ENCODE measurements around the gene TMEM9. TPM values are rescaled to one million over a fixed set of nuclear protein-coding genes. Genes with fewer than 3 reads are reported as not detected.
"Not testable (repeated sequence)": the region's sequence is repeated elsewhere in the genome, so short reads cannot be mapped to it uniquely, and the experiment has no call there.

Gene TMEM9
- total RNA-seq, 1 experiment from 2014 or later = 435 TPM

DNA sequence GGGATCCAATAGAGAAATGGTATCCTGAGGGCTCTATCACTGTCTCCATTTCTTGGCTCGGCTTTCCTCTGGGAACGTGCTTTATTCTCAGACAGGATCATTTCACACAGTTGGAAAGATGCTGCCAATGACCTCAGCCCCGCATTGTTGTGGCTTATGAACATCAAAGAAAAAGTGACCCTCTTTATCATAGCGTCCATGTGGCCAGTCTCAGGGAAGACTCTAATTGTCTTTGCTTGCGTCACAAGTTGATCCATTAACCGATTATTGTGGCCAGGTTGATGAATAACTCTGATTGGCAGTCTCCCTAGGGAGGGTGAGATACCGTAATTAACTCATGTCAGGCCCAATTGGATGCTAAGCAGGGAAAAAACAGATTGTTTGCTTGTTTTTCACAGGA lies 10.4 kb upstream of the TMEM9 start:
- H3K4me3 ChIP-seq (ENCODE audit: low read length) = no peak overlapping the region
- H3K27ac ChIP-seq (ENCODE audit: low read length) = no peak overlapping the region
- intact Hi-C loops (cut with micrococcal nuclease) = no loop called here
- H4K20me1 ChIP-seq (ENCODE audit: low read length) = no peaks in the 10 kb centered on the region
- no peaks in the 10 kb centered on the region for H3K36me3 ChIP-seq (ENCODE audit: low read depth, low read length)
- no peaks in the 10 kb centered on the region for H3F3A ChIP-seq (ENCODE audit: low read length, unreplicated experiment)
- H3K79me2 ChIP-seq (ENCODE audit: low read length) = no peaks in the 10 kb centered on the region
- ChIA-PET CTCF (no interaction called here), POLR2A (ENCODE audit: unreplicated experiment) (no interaction called here)
- no peaks in the 10 kb centered on the region for H3K9me3 ChIP-seq (ENCODE audit: low read length)
- DNase-seq (no peak), ATAC-seq (no peak)
- no peaks in the 10 kb centered on the region for H3K4me1 ChIP-seq (ENCODE audit: insufficient read depth, low read length)
- H2AFZ ChIP-seq (ENCODE audit: low read length) = no peak overlapping the region
- H3K4me2 ChIP-seq (ENCODE audit: low read length) = no peak overlapping the region
- H3K9me2 ChIP-seq (replicated peaks; ENCODE audit: low read length) = no peaks in the 10 kb centered on the region
- H3K27me3 ChIP-seq (ENCODE audit: low read length) = peaks cover 18% of the 10 kb centered on the region; the same call in 1 of the 2 replicates
- no peak overlapping the region for H3K9ac ChIP-seq (ENCODE audit: low read length)
- BruUV-seq (replicated peaks) = no TSS peak
- no peak for TF ChIP-seq EZH2 (IDR thresholded peaks at IDR 0.05; ENCODE audit: low read length, unreplicated experiment)
- no peak for TF ChIP-seq EZH2phosphoT487 (IDR thresholded peaks at IDR 0.05; ENCODE audit: borderline replicate concordance, low read length)
- no peak for TF ChIP-seq CTCF (conservative IDR thresholded peaks at IDR 0.05; ENCODE audit: low read depth, low read length)

DNA sequence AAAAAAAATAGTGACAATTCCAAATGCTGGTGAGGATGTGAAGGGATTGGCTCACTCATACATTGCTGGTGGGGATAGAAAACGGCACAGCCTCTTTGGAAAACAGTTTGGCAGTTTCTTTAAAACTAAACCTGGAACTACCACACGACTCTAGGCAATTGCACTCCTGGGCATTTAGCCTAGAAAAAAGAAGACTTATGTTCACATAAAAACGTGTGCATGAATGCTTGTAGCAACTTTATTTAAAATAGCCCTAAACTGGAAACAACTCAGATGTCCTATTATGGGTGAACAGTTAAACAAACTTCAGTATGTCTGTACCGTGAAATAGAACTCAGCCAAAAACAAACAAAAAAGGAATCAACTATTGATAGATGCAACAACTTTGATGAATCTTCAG lies 9.4 kb upstream of the TMEM9 start:
- H3K27ac ChIP-seq (ENCODE audit: low read length) = no peak overlapping the region
- no peak for DNase-seq
- H3K4me1 ChIP-seq (ENCODE audit: insufficient read depth, low read length) = no peaks in the 10 kb centered on the region
- H3K9me2 ChIP-seq (replicated peaks; ENCODE audit: low read length) = no peaks in the 10 kb centered on the region
- H3K79me2 ChIP-seq (ENCODE audit: low read length) = no peaks in the 10 kb centered on the region
- no peak overlapping the region for H3K4me3 ChIP-seq (ENCODE audit: low read length)
- no peak overlapping the region for H2AFZ ChIP-seq (ENCODE audit: low read length)
- ChIA-PET CTCF (interaction anchor here (0.6 kb wide), 1 partner anchor 37 kb away, joined by 3 read pairs; no protein-coding TSS in a partner anchor), POLR2A (ENCODE audit: unreplicated experiment) (no interaction called here)
- intact Hi-C loops (cut with micrococcal nuclease) = no loop called here
- H3K4me2 ChIP-seq (ENCODE audit: low read length) = no peak overlapping the region
- no peaks in the 10 kb centered on the region for H3F3A ChIP-seq (ENCODE audit: low read length, unreplicated experiment)
- no peak overlapping the region for H3K9ac ChIP-seq (ENCODE audit: low read length)
- no peak for TF ChIP-seq EZH2phosphoT487 (IDR thresholded peaks at IDR 0.05; ENCODE audit: borderline replicate concordance, low read length)
- no peak for TF ChIP-seq CTCF (conservative IDR thresholded peaks at IDR 0.05; ENCODE audit: low read depth, low read length)
- TF ChIP-seq EZH2 (IDR thresholded peaks at IDR 0.05; ENCODE audit: low read length, unreplicated experiment) = no peak
- ATAC-seq = no peak
- no peaks in the 10 kb centered on the region for H3K9me3 ChIP-seq (ENCODE audit: low read length)
- peaks cover 18% of the 10 kb centered on the region; the same call in 1 of the 2 replicates for H3K27me3 ChIP-seq (ENCODE audit: low read length)
- H3K36me3 ChIP-seq (ENCODE audit: low read depth, low read length) = no peaks in the 10 kb centered on the region
- no peaks in the 10 kb centered on the region for H4K20me1 ChIP-seq (ENCODE audit: low read length)
- no TSS peak for BruUV-seq (replicated peaks)

DNA sequence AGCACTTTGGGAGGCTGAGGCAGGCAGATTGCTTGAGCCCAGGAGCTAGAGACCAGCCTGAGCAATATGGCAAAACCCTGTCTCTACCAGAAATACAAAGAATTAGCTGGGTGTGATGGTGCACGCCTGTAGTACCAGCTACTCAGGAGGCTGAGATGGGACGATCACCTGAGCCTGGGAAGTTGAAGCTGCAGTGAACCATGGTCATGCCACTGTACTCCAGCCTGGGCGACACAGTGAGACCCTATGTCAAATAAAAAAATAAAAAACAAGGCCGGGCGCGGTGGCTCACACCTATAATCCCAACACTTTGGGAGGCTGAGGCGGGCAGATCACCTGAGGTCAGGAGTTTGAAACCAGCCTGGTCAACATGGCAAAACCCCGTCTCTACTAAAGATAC lies 8.8 kb upstream of the TMEM9 start:
- H3K4me3 ChIP-seq (ENCODE audit: low read length); H3K9ac ChIP-seq (ENCODE audit: low read length); H2AFZ ChIP-seq (ENCODE audit: low read length); DNase-seq; H3F3A ChIP-seq (ENCODE audit: low read length, unreplicated experiment); H3K4me1 ChIP-seq (ENCODE audit: insufficient read depth, low read length); H3K9me3 ChIP-seq (ENCODE audit: low read length); H4K20me1 ChIP-seq (ENCODE audit: low read length); H3K9me2 ChIP-seq (replicated peaks; ENCODE audit: low read length); H3K4me2 ChIP-seq (ENCODE audit: low read length); POLR2A ChIA-PET (ENCODE audit: unreplicated experiment); intact Hi-C loops (cut with micrococcal nuclease); ATAC-seq; BruUV-seq (replicated peaks); H3K36me3 ChIP-seq (ENCODE audit: low read depth, low read length); H3K79me2 ChIP-seq (ENCODE audit: low read length); CTCF ChIA-PET; H3K27ac ChIP-seq (ENCODE audit: low read length): not testable (repeated sequence)
- peaks cover 18% of the 10 kb centered on the region; the same call in 1 of the 2 replicates for H3K27me3 ChIP-seq (ENCODE audit: low read length)
